Stimulated activated CD4-positive, alpha-beta T cell treated with anti-CD3 and anti-CD28 coated beads, Interleukin-2, amount 100 ng/mL, for 24 hours (primary cell): ENCODE measurements around the gene RHBDD2.
"Not testable (repeated sequence)": the region's sequence is repeated elsewhere in the genome, so short reads cannot be mapped to it uniquely, and the experiment has no call there.

Experiments
- DNase-seq, 2 donors: peaks; one replicate each; pipeline ENCODE4 v3.0.0-alpha.2; 2020

The RHBDD2 gene

DNA sequence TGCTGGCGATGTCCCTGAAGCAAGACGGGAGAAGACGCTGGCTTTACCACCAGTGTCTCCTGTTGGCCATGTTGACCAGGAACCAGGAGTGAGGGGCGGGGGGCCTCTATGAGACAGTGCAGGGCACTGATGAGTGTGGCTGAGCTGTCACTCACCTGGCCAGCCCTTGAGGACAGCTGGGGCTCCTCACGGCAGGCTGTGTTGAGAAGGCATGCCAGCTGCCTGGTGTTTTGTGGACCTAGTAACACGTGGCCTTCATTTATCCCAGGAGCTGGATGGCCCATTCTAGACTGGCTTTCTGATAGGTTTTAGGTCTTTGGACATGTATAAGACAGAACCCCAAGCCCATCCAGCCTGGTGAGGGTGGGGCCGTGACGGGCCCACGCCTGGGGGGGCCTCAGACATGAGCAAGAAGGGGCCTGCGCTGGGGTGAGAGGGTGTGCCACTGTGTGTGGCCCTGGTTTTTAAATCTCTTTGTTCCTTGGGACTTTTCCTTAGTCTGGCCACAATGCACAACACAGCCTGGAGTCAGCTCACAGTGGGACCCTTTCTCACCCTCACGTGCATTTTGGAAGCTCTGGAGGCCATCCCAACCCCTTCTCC is 10.5 kb downstream of the RHBDD2 start:
- no peak for DNase-seq

- DNase-seq: no peak
These were observed 11.0 kb downstream of the RHBDD2 start for GRCh38 chr7:75889826-75890225.

DNA sequence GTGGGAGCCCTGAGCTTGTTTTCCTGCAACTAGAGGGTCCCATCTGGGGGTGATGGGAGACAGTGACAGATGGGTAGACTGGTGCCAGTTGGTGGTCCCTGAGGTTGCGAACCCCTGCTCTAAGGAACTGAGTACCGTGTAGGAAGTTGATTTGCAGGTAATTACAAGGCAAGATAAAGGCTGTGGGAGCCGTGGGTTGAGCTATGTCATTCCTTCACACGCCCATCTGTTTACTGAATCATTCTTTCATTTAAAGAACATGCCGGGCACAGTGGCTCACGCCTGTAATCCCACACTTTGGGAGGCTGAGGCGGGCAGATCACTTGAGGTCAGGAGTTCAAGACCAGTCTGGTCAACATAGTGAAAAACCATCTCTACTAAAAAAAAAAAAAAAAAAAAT is 12.4 kb downstream of the RHBDD2 start:
- DNase-seq: not testable (repeated sequence)

DNA sequence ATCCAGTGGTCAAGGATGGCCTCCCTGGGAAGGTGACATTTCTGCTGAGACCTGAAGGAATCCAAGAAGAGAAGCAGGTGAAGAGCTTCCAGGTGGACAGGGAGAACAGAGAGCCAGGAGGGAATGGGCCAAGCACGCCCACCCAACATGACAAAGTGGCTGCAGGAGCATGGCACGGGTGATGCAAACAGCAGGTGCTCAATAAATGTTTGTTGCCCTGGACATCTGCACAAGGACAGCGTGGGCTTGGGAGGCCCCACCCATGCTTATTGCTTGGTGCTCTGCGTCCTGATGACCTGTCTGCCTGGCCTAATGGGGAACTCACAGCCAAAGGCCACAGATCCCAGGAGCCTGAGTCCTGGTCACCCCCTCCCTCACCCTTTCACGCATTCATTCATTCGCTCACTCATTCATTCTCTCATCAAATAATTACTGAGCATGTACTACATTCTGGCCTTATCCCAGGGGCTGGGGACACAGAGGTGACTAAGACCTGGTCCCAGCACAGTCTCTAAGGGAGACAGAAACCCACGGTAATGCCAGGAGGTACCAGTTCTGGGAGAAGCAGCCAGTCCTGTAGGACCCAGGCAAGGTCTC is 13.1 kb downstream of the RHBDD2 start:
- DNase-seq: no peak

- DNase-seq: no peak
These were observed 13.9 kb downstream of the RHBDD2 start for GRCh38 chr7:75892634-75893272.

GRCh38 chr7:75896803-75897327 is 18.0 kb downstream of the RHBDD2 start:
- DNase-seq: no peak

DNA sequence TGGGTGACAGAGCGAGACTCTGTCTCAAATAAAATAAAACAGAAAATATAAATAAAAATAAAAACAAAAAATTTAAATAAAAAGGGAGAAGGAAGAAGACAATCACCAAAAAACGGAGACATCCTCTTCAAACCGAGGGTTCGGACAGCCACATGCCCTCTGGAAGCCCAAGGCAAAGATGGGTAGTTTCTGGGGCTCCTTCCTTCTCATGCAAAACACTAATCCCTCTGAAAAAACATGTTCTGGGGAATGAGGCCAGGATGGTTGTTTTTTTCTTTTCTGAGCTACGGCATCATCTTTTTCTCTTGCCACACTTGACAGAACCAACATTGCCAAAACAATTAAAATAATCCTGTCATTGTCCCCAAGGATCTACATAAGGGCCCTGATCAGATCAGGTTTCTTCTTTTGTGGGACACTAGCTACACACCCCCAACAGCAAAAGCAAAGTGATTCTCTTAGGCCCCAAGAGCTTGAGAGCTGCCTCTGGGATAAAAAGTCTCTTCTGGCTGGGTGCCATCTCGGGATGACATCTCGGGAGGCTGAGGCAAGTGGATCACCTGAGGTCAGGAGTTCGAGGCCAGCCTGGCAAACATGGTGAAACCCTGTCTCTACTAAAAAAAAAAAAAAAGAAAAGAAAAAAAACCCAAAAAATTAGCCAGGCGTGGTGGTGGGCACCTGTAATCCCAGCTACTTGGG is 21.9 kb downstream of the RHBDD2 start:
- no peak for DNase-seq

- DNase-seq: no peak
These were observed 27.2 kb downstream of the RHBDD2 start for GRCh38 chr7:75905785-75906604.

GRCh38 chr7:75906991-75907667 is 28.3 kb downstream of the RHBDD2 start:
- DNase-seq: no peak

DNA sequence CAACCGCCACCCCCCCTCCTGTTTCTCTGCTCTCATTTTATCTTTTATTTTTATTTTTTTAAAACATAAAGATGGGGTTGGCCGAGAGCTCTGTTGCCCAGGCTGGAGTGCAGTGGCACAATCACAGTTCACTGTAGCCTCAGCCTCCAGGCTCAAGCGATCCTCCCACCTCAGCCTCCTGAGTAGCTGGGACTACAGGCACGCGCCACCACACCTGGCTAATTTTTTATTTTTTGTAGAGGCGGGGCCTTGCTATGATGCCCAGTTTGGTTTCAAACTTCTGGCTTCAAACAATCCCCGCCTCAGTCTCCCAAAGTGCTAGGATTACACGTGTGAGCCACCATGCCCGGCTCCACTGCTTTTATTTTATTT is 28.8 kb downstream of the RHBDD2 start:
- not testable (repeated sequence) for DNase-seq

DNA sequence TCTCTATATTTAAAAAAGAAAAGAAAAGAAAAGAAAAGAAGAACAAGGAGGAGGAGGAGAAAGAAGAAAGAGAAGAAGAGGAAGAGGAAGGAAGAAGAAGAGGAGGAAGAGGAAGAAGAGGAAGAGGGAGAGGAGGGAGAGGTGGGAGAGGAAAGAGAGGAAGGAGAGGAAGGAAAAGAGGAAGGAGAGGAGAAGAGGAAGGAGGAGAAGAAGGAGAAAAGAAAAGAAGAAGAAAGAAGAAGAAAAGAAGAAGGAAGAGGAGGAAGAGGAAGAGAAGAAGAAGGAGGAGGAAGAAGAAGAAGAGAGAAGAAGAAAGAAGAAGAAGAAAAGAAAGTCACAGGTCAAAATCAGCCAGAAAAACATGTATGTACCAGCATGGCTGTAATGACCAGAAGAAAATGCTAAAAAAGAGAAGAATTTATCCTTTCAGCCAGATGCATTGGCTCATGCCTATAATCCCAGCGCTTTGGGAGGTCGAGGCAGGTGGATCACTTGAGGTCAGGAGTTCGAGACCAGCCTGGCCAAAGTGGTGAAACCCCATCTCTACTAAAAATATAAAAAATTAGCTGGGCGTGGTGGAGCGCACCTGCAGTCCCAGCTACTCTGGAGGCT is 30.8 kb downstream of the RHBDD2 start:
- no peak for DNase-seq

DNA sequence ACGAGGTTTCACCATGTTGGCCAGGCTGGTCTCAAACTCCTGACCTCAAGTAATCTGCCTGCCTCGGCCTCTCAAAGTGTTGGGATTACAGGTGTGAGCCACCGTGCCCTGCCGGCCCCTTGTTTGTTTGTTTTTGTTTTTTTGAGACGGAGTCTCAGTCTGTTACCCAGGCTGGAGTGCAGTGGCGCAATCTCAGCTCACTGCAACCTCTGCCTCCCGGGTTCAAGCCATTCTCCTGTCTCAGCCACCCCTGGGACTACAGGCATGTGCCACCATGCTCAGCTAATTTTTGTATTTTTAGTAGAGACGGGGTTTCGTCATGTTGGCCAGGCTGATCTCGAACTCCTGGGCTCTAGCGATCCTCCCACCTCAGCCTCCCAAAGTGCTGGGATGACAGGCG is 32.4 kb downstream of the RHBDD2 start:
- not testable (repeated sequence) for DNase-seq

DNA sequence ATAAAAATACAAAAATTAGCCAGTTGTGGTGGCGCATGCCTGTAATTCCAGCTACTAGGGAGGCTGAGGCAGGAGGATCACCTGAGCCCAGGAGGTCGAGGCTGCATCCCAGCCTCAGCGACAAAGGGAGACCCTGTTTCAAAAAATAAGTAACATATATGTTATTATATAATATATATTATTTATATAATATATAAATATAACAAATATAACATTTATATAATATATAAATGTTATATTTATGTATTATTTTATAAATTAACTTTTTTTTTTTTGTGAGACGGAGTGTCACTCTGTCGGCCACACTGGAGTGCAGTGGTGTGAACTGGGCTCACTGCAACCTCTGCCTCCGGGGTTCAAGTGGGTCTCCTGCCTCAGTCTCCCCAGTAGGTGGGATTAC is 34.6 kb downstream of the RHBDD2 start:
- no peak for DNase-seq

GRCh38 chr7:75914169-75914654 is 35.4 kb downstream of the RHBDD2 start:
- no peak for DNase-seq

DNA sequence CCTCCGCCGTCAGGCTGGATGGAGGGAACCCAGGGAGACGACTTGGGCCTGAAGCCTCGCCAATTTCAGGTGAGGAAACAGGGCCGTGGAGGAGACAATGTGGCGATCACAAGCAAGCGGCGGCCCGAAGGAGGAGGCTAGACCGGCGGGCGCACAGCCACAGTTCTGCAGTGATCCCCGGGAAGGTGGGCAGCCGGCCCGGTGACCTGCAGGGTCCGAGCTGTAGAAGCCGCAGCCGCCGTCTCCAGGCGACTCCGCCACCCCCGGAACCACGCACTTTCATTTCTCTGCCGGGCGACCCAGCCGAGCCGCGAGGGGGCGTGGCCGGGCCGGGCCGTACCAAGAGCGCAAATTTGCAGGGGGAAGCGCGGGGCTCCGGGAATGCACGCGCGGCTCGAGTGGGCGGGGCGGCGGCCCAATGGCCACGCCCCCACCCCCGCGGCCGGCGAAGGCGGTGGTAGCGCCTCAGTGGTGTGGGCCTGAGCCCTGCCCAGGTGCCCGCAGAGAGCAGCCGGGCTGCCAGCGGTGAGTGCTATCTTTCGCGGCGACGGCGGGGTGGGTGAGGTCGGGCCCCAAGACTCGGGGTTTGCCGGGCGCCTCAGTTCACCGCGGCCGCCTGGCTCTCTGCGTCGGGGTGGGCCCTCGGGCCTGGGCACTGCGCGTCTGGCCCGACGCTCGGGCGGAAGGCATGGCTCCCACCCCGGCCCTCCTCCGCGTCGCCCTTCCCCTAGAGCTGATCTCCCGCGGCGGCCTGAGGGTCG is 36.0 kb downstream of the RHBDD2 start, which contains the start of gene POR:
Gene POR (plus strand): TSS at position 501 of the 761 bp plus-strand sequence. CDS start 38,847 bp downstream, outside the sequence.
- peak; percentile 96 to 98 for DNase-seq

DNA sequence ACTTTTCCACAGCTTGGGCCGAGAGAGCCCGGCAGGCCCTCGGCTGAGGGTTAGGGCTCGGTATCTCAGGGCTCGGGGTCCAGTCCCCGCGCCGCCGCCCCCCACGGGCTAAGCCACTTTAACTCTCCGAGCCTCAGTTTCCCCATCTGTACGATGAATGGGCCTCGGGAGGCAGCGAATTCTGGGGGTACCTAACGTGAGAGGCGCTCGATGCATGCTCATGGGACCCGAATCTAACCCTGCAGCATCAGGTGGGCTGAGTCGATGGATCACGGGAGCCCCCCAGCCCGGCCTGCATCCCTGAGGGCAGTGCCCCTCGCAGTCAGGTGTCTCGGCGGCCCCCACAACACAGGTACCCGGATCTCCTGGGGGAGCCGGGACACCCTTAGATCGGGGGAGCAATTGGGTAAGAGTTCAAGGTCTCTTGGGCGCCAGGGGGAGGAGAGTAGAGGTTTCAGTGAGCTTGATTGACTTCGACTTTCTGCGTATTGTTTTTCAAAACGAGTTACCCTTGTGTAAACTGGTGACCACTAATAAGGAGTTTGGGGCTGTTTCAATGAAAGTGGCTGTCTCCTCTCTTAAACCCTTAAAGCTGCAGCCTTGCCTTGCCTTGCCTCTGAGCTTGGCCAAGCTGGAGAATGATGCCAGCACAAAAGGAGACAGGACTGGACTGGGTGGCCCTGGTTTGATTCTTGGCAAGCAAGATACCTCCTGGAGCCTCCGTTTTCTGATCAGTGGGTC is 36.8 kb downstream of the RHBDD2 start:
- DNase-seq: peak; percentile 13 to 25

DNA sequence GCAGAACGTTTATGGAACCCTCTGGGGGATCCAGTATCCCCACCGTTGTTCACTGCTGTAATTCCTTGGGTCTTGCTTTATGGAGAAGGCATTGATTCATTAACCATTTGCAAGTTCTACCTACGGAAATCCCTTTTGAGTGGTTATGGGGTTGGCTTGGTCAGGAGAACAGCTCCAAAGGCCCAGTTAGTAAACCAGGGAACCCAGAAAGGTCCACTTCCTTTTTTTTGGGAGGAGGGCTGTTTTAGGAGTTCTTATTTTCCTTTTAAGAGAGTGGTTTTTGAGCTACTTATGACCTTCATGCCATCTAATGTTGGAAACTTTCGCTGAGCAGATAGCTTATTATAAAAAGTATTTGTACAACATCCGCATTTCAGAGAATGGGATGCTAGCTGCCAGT is 37.4 kb downstream of the RHBDD2 start:
- DNase-seq: no peak

DNA sequence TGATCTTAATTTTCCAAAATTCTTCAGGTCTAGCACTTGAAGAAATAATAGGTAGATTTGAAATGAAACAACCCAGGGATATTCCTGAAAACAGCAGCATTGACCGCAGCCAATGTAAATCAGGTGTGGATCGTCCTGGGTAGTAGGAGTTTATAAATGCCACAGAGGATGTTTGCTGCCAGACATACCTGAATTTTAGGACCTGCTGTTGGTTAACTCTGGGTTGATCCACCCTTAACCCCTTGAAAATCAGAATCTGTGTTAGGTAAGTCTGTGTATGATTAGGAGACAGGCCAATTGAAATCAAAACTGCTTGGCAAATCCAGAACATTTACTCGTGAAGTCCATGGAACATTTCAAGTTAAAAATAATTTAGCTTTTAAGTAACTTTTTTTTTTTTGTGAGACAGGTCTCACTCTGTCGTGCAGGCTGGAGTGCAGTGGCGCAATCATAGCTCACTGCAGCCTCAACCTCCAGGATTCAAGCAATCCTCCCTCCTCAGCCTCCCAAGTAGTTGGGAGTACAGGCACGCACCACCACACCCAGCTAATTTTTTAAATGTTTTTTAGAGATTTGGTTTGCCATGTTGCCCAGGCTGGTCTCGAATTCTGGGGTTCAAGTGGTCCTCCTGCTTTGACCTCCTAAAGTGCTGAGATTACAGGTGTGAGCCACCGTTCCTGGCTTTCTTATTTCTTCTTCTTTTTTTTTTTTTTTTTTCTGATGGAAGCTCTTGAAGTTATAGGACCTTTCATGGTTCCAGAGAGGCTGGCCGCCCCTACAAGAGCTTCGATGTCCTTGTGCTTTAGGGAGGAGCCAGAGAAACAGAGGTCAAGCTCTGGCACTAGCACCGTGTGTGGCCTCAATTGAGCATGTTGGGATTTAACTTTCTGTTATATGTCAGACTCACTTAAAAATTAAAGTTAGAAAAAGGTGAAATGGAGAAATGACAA is 38.1 kb downstream of the RHBDD2 start:
- DNase-seq: no peak
